Stimulated activated naive B cell treated with anti-CD40 and anti-IgM and Interleukin-4, amounts not matched to agents 10 μg/mL and 1 μg/mL and 100 μg/mL, for 72 hours (primary cell): ENCODE measurements around the gene RASGRP2.

Experiments used
- ATAC-seq, 2 donors: fragments of 150-1000 bp; cut with Tn5 transposase; replicated peaks; 2 replicates each; pipeline ENCODE4 v1.10.0; 2021; ENCODE audit warnings: moderate library complexity in 1 of 2
- DNase-seq: peaks from one replicate; pipeline ENCODE4 v3.0.0; 2021
- H3K27ac Mint-ChIP-seq: one replicate; pipeline ENCODE4 v1.8.0; 2022; ENCODE audit warnings: mild to moderate bottlenecking, mixed read lengths
- H3K27me3 Mint-ChIP-seq, 2 donors: one replicate each; pipeline ENCODE4 v1.8.0; 2022; ENCODE audit warnings: mixed read lengths in 2 of 2
- H3K36me3 Mint-ChIP-seq, 2 donors: one replicate each; pipeline ENCODE4 v1.8.0; 2022; ENCODE audit warnings: mixed read lengths in 2 of 2, mild to moderate bottlenecking in 1 of 2
- H3K4me1 Mint-ChIP-seq, 2 donors: one replicate each; pipeline ENCODE4 v1.8.0; 2022; ENCODE audit warnings: mixed read lengths in 2 of 2, mild to moderate bottlenecking in 1 of 2
- H3K4me3 Mint-ChIP-seq, 2 donors: one replicate each; pipeline ENCODE4 v1.8.0; 2022; ENCODE audit warnings: mild to moderate bottlenecking in 2 of 2, mixed read lengths in 2 of 2, moderate library complexity in 1 of 2
- H3K9me3 Mint-ChIP-seq, 2 donors: one replicate each; pipeline ENCODE4 v1.8.0; 2022; ENCODE audit warnings: mixed read lengths in 2 of 2, mild to moderate bottlenecking in 1 of 2

The RASGRP2 gene

GRCh38 chr11:64744544-64745188 lies 724 bp upstream of the RASGRP2 start:
- DNase-seq = no peak
- peak in 1 of 2 donors; percentile 2 for ATAC-seq
- peak overlapping the region; percentile 96 for H3K27ac Mint-ChIP-seq
- peak overlapping the region; percentile 88 to 94 for H3K4me3 Mint-ChIP-seq
- H3K4me1 Mint-ChIP-seq = peaks cover 34 to 60% of the 10 kb centered on the region in 2 donors
- peaks cover 3 to 4% of the 10 kb centered on the region in 2 donors for H3K36me3 Mint-ChIP-seq
- H3K9me3 Mint-ChIP-seq = no peaks in the 10 kb centered on the region
- no peaks in the 10 kb centered on the region for H3K27me3 Mint-ChIP-seq

GRCh38 chr11:64742889-64743590 lies 902 bp downstream of the RASGRP2 start:
- ATAC-seq (peak; percentile 31 to 40), DNase-seq (peak; percentile 69)
- Mint-ChIP-seq H3K4me1 (peaks cover 40 to 54% of the 10 kb centered on the region in 2 donors), H3K27ac (no peak overlapping the region), H3K36me3 (peaks cover 4 to 5% of the 10 kb centered on the region in 2 donors), H3K9me3 (no peaks in the 10 kb centered on the region), H3K4me3 (peak overlapping the region; percentile 86 to 90), H3K27me3 (no peaks in the 10 kb centered on the region)

GRCh38 chr11:64742087-64742888 lies 1.7 kb downstream of the RASGRP2 start:
- no peak for DNase-seq
- H3K36me3 Mint-ChIP-seq = peaks cover 2 to 4% of the 10 kb centered on the region in 2 donors
- H3K4me1 Mint-ChIP-seq = peaks cover 40 to 53% of the 10 kb centered on the region in 2 donors
- peak overlapping the region; percentile 69 for H3K27ac Mint-ChIP-seq
- H3K4me3 Mint-ChIP-seq = peak overlapping the region; percentile 82 to 86
- H3K9me3 Mint-ChIP-seq = no peaks in the 10 kb centered on the region
- ATAC-seq = peak; percentile 21 to 38
- no peaks in the 10 kb centered on the region for H3K27me3 Mint-ChIP-seq

- Mint-ChIP-seq H3K4me1 (peaks cover 41 to 61% of the 10 kb centered on the region in 2 donors), H3K27ac (peak overlapping the region; percentile 51), H3K27me3 (no peaks in the 10 kb centered on the region), H3K36me3 (peaks cover 4 to 6% of the 10 kb centered on the region in 2 donors), H3K9me3 (no peaks in the 10 kb centered on the region), H3K4me3 (peak overlapping the region; percentile 82 to 86)
- ATAC-seq = no peak
- DNase-seq = no peak
Measured at GRCh38 chr11:64741375-64742086, 2.4 kb downstream of the RASGRP2 start.

GRCh38 chr11:64739871-64740270 lies 4.1 kb downstream of the RASGRP2 start:
- Mint-ChIP-seq H3K27me3 (no peaks in the 10 kb centered on the region), H3K27ac (peak overlapping the region; percentile 53), H3K36me3 (peaks cover 6 to 10% of the 10 kb centered on the region in 2 donors), H3K9me3 (no peaks in the 10 kb centered on the region), H3K4me1 (peaks cover 47 to 68% of the 10 kb centered on the region in 2 donors), H3K4me3 (no peak overlapping the region)
- no peak for ATAC-seq
- no peak for DNase-seq

GRCh38 chr11:64736654-64737053 lies 7.3 kb downstream of the RASGRP2 start:
- no peaks in the 10 kb centered on the region for H3K27me3 Mint-ChIP-seq
- H3K9me3 Mint-ChIP-seq = no peaks in the 10 kb centered on the region
- no peak for ATAC-seq
- H3K27ac Mint-ChIP-seq = peak overlapping the region; percentile 22
- DNase-seq = no peak
- peaks cover 38 to 59% of the 10 kb centered on the region in 2 donors for H3K4me1 Mint-ChIP-seq
- peaks cover 6 to 12% of the 10 kb centered on the region in 2 donors for H3K36me3 Mint-ChIP-seq
- H3K4me3 Mint-ChIP-seq = no peak overlapping the region

GRCh38 chr11:64735725-64736259 lies 8.2 kb downstream of the RASGRP2 start:
- no peak overlapping the region for H3K4me3 Mint-ChIP-seq
- H3K36me3 Mint-ChIP-seq = peaks cover 6 to 12% of the 10 kb centered on the region in 2 donors
- H3K9me3 Mint-ChIP-seq = no peaks in the 10 kb centered on the region

GRCh38 chr11:64734811-64735724 lies 8.9 kb downstream of the RASGRP2 start:
- H3K4me1 Mint-ChIP-seq = peaks cover 29 to 49% of the 10 kb centered on the region in 2 donors
- peaks cover 6 to 12% of the 10 kb centered on the region in 2 donors for H3K36me3 Mint-ChIP-seq
- H3K9me3 Mint-ChIP-seq = no peaks in the 10 kb centered on the region
- no peaks in the 10 kb centered on the region for H3K27me3 Mint-ChIP-seq
- no peak overlapping the region for H3K4me3 Mint-ChIP-seq
- no peak for ATAC-seq
- no peak for DNase-seq
- peak overlapping the region; percentile 79 for H3K27ac Mint-ChIP-seq

More at GRCh38 chr11:64735725-64736259, 8.2 kb downstream of the RASGRP2 start:
- H3K4me1 Mint-ChIP-seq = peaks cover 32 to 56% of the 10 kb centered on the region in 2 donors
- DNase-seq = no peak
- H3K27ac Mint-ChIP-seq = peak overlapping the region; percentile 79
- no peaks in the 10 kb centered on the region for H3K27me3 Mint-ChIP-seq
- peak in 1 of 2 donors; percentile 57 for ATAC-seq

- no peak overlapping the region for H3K27ac Mint-ChIP-seq
- peaks cover 6 to 13% of the 10 kb centered on the region in 2 donors for H3K36me3 Mint-ChIP-seq
- no peaks in the 10 kb centered on the region for H3K9me3 Mint-ChIP-seq
- DNase-seq (no peak), ATAC-seq (no peak)
- no peak overlapping the region for H3K4me3 Mint-ChIP-seq
- H3K27me3 Mint-ChIP-seq = no peaks in the 10 kb centered on the region
- peaks cover 22 to 34% of the 10 kb centered on the region in 2 donors for H3K4me1 Mint-ChIP-seq
Measured at GRCh38 chr11:64731601-64732000, 12.3 kb downstream of the RASGRP2 start.

GRCh38 chr11:64729851-64730382 lies 14.0 kb downstream of the RASGRP2 start:
- ATAC-seq = peak in 1 of 2 donors; percentile 52
- H3K36me3 Mint-ChIP-seq = peaks cover 6 to 8% of the 10 kb centered on the region in 2 donors

GRCh38 chr11:64728757-64729365 lies 15.1 kb downstream of the RASGRP2 start:
- Mint-ChIP-seq H3K4me3 (no peak overlapping the region), H3K27me3 (no peaks in the 10 kb centered on the region), H3K4me1 (peaks cover 19 to 30% of the 10 kb centered on the region in 2 donors), H3K9me3 (no peaks in the 10 kb centered on the region), H3K27ac (no peak overlapping the region), H3K36me3 (peaks cover 5 to 6% of the 10 kb centered on the region in 2 donors)
- no peak for DNase-seq
- ATAC-seq = no peak

More at GRCh38 chr11:64729851-64730382, 14.0 kb downstream of the RASGRP2 start:
- Mint-ChIP-seq H3K4me1 (peaks cover 13 to 26% of the 10 kb centered on the region in 2 donors), H3K9me3 (no peaks in the 10 kb centered on the region), H3K4me3 (no peak overlapping the region), H3K27me3 (no peaks in the 10 kb centered on the region), H3K27ac (no peak overlapping the region)
- DNase-seq = no peak

- ATAC-seq (no peak), DNase-seq (no peak)
- Mint-ChIP-seq H3K27me3 (peaks cover 7 to 10% of the 10 kb centered on the region in 2 donors), H3K4me3 (no peak overlapping the region), H3K27ac (no peak overlapping the region), H3K9me3 (no peaks in the 10 kb centered on the region), H3K4me1 (peaks cover 21 to 36% of the 10 kb centered on the region in 2 donors), H3K36me3 (peaks cover 5 to 6% of the 10 kb centered on the region in 2 donors)
Measured at GRCh38 chr11:64726867-64727530, 16.9 kb downstream of the RASGRP2 start.
